B cell (primary cell): ENCODE data around the gene TNFRSF9. TPM values are rescaled to one million over a fixed set of nuclear protein-coding genes. Genes with fewer than 3 reads are reported as not detected.

ENCODE experiments used
- ATAC-seq: fragments of 200-7000 bp; cut with Tn5 transposase; one replicate; pipeline ENCODE4 v1.10.0; 2021; ENCODE audit warnings: low read depth, mild to moderate bottlenecking, moderate number of reproducible peaks, moderate library complexity
- CTCF ChIA-PET: fragments of 350-600 bp; sonication (Branson Sonifier 250); formaldehyde crosslinking; loops from one replicate; lab custom pipeline; 2021; ENCODE audit warnings: antibody characterized with exemption, inconsistent platforms; lab: Charles Lee
- POLR2A ChIA-PET: fragments of 350-600 bp; sonication (Branson Sonifier 250); formaldehyde crosslinking; loops from one replicate; lab custom pipeline; 2021; ENCODE audit warnings: antibody characterized with exemption; lab: Charles Lee
- DNase-seq: peaks from one replicate; pipeline ENCODE4 v3.0.0; 2013
- H2AFZ ChIP-seq: 2 replicates; pipeline ENCODE4 v1.6.1; 2012; ENCODE audit warnings: mild to moderate bottlenecking, low read depth, low read length; ENCODE audit not compliant: insufficient read depth, poor library complexity, severe bottlenecking
- H3K27ac ChIP-seq, 2 donors: 1 replicate in 1 of 2; 2 replicates in 1 of 2; pipeline ENCODE4 v1.5.1; 2012 to 2013; ENCODE audit warnings: low read length in 2 of 2, mild to moderate bottlenecking in 2 of 2, moderate library complexity in 1 of 2
- H3K27me3 ChIP-seq, 4 experiments: fragments of 200-600 bp in 1 of 4; sonication (generic) in 1 of 4; replicated peaks in 1 of 4; 1 replicate in 2 of 4; 2 replicates in 2 of 4; pipeline versions ENCODE4 v1.6.1 to v1.7.0; 2013 to 2016; ENCODE audit warnings: low read length in 3 of 4, mild to moderate bottlenecking in 2 of 4, mixed read lengths in 1 of 4, moderate library complexity in 1 of 4; ENCODE audit not compliant: insufficient read depth in 4 of 4, control insufficient read depth in 3 of 4; ENCODE audit errors: control extremely low read depth in 1 of 4
- H3K36me3 ChIP-seq, 2 experiments: replicated peaks in 1 of 2; 1 replicate in 1 of 2; 2 replicates in 1 of 2; pipeline versions ENCODE4 v1.6.1 to v1.7.1; 2013; ENCODE audit warnings: low read length in 1 of 2; ENCODE audit not compliant: insufficient read depth in 2 of 2, control insufficient read depth in 1 of 2; ENCODE audit errors: control extremely low read depth in 1 of 2, extremely low read depth in 1 of 2
- H3K4me1 ChIP-seq, 2 donors: fragments of 200-600 bp in 1 of 2; sonication (generic) in 1 of 2; 1 replicate in 1 of 2; 2 replicates in 1 of 2; pipeline versions ENCODE4 v1.5.1 to v1.6.1; 2013 to 2017; ENCODE audit warnings: low read length in 2 of 2; ENCODE audit not compliant: control insufficient read depth in 2 of 2, insufficient read depth in 2 of 2
- H3K4me2 ChIP-seq: replicated peaks from 2 replicates; pipeline ENCODE3; 2012; ENCODE audit warnings: mild to moderate bottlenecking, low read depth, low read length; ENCODE audit not compliant: poor library complexity, severe bottlenecking
- H3K4me3 ChIP-seq, 5 experiments: fragments of 200-600 bp in 1 of 5; sonication (generic) in 1 of 5; 1 replicate in 3 of 5; 2 replicates in 2 of 5; pipeline versions ENCODE4 v1.5.1 to v1.7.0; 2011 to 2016; ENCODE audit warnings: low read length in 4 of 5, mild to moderate bottlenecking in 4 of 5, low read depth in 2 of 5, control low read depth in 1 of 5, moderate library complexity in 1 of 5; ENCODE audit not compliant: insufficient read depth in 1 of 5; ENCODE audit errors: control extremely low read depth in 1 of 5, extremely low read depth in 1 of 5
- H3K79me2 ChIP-seq: fragments of 200-600 bp; sonication (generic); one replicate; pipeline ENCODE4 v1.6.0; 2016; ENCODE audit warnings: low read length; ENCODE audit not compliant: control insufficient read depth, insufficient read depth
- H3K9ac ChIP-seq: fragments of 200-600 bp; sonication (generic); 2 replicates; pipeline ENCODE4 v1.6.1; 2017; ENCODE audit warnings: mild to moderate bottlenecking, low read length, moderate library complexity
- H3K9me3 ChIP-seq, 3 donors: one replicate each; pipeline versions ENCODE4 v1.6.1 to v1.7.1; 2013; ENCODE audit warnings: low read length in 2 of 3; ENCODE audit not compliant: control insufficient read depth in 2 of 3, insufficient read depth in 1 of 3; ENCODE audit errors: control extremely low read depth in 1 of 3
- H4K20me1 ChIP-seq: 2 replicates; pipeline ENCODE4 v1.6.0; 2012; ENCODE audit warnings: mild to moderate bottlenecking, low read length; ENCODE audit not compliant: insufficient read depth, control insufficient read depth, poor library complexity, severe bottlenecking
- H3K27ac Mint-ChIP-seq: one replicate; pipeline ENCODE4 v1.8.0; 2021; ENCODE audit warnings: mixed read lengths
- H3K27me3 Mint-ChIP-seq: one replicate; pipeline ENCODE4 v1.8.0; 2021; ENCODE audit warnings: mixed read lengths
- H3K4me1 Mint-ChIP-seq: one replicate; pipeline ENCODE4 v1.8.0; 2021; ENCODE audit warnings: mixed read lengths
- H3K4me3 Mint-ChIP-seq: one replicate; pipeline ENCODE4 v1.8.0; 2021; ENCODE audit warnings: mixed read lengths
- H3K9me3 Mint-ChIP-seq: one replicate; pipeline ENCODE4 v1.8.0; 2022; ENCODE audit warnings: mixed read lengths; ENCODE audit not compliant: insufficient read depth
- EZH2 ChIP-seq: IDR thresholded peaks from 2 replicates; pipeline ENCODE4 v1.6.1; 2012; ENCODE audit warnings: borderline replicate concordance, low read depth, mild to moderate bottlenecking, moderate library complexity, low read length; ENCODE audit not compliant: insufficient read depth, poor library complexity, severe bottlenecking
- WGBS: methylation state at CpG from one replicate; pipeline ENCODE4 v1.1.5; 2013; ENCODE audit warnings: missing lambda C conversion rate; ENCODE audit not compliant: insufficient coverage; 5-methylcytosine and 5-hydroxymethylcytosine counted together
- intact Hi-C: fragments of 100-400 bp; cut with micrococcal nuclease; formaldehyde crosslinking; loops from one replicate; pipeline ENCODE4 v1.10.0; 2022
- polyA plus RNA-seq: library from polyadenylated mRNA; depleted of rRNA; stranded (reverse); fragments of >200 nt; gene quantifications from 2 replicates; pipeline ENCODE4 v1.2.3, GENCODE V29; 2012
- total RNA-seq, 2 donors: library from RNA; stranded (reverse); fragments of 120-200 nt in 1 of 2; gene quantifications; 1 replicate in 1 of 2; 2 replicates in 1 of 2; pipeline versions ENCODE4 v1.2.3 to v1.2.4, GENCODE V29; 2013 to 2022
- TF ChIP-seq, protein P1 (sequence below): fragments of 200-600 bp; IDR thresholded peaks from one replicate; pipeline ENCODE4 v1.8.0; 2022; ENCODE audit warnings: antibody characterized with exemption, mild to moderate bottlenecking

Gene TNFRSF9
- total and polyA plus RNA-seq, 2 donors (not counting 1 experiment from before 2014, with no cell fraction given): 0.01 to 0.44 TPM

DNA sequence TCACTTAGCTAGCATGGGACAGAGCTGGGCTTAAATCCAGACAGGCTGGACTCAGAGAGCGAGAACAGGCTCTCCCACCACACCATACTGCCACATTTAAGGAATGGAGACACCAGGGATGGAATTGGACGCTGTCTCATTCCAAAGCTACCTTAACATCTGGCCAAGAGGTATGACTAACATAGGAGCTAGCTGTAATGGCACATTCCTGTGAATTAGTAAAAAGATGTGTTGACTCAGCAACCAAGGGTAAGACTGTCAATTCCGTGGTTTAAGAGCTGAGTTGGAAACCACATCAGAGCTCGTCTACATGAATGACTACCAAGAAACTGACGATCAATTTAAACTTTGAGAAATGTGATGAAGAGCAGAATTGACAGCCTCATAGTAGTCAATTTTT is 8.3 kb upstream of the TNFRSF9 start:
- H3K9me3 Mint-ChIP-seq: no peaks in the 10 kb centered on the region
- no peak overlapping the region for H3K27ac Mint-ChIP-seq
- WGBS: 65% methylated on average over 2 of the region's 5 CpGs

DNA sequence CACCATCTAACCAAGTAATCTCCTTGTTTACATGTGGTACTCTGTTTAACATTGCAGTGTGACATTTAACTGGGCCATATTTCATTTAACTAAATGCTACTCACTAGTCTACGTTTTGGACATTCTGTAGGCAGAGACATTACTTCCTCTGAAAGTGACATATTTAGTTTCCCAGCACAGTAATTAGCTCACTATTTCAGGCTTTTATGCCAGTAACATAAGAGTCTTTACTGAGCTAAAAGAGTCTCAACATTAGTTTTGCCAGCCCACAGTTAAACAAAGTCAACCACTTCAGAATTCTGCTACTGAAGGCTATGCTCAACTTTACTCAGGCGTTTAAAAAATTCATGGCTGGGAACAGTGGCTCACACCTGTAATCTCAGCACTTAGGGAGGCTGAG is 2.6 kb upstream of the TNFRSF9 start:
- Mint-ChIP-seq H3K4me1 (peaks cover 26% of the 10 kb centered on the region), H3K27me3 (peaks cover 33% of the 10 kb centered on the region), H3K27ac (peak overlapping the region; percentile 12), H3K9me3 (no peaks in the 10 kb centered on the region), H3K4me3 (peak overlapping the region; percentile 78)
- no peak overlapping the region for H3K4me2 ChIP-seq
- DNase-seq: no peak
- 29% methylated on average over 1 of the region's 2 CpGs for WGBS
- intact Hi-C loops: no loop called here
- H3K4me3 ChIP-seq: no peak overlapping the region
- no peak overlapping the region for H3K27ac ChIP-seq
- H3K9me3 ChIP-seq: no peaks in the 10 kb centered on the region
- ChIA-PET CTCF (interaction anchor here (0.8 to 1.5 kb wide), 2 partner anchors 22 to 95 kb away, joined by 3 read pairs; no protein-coding TSS in a partner anchor), POLR2A (no interaction called here)
- peak overlapping the region; percentile 32 for H2AFZ ChIP-seq
- no peaks in the 10 kb centered on the region for H3K36me3 ChIP-seq
- no peaks in the 10 kb centered on the region for H3K79me2 ChIP-seq
- TF ChIP-seq, protein P1, sequence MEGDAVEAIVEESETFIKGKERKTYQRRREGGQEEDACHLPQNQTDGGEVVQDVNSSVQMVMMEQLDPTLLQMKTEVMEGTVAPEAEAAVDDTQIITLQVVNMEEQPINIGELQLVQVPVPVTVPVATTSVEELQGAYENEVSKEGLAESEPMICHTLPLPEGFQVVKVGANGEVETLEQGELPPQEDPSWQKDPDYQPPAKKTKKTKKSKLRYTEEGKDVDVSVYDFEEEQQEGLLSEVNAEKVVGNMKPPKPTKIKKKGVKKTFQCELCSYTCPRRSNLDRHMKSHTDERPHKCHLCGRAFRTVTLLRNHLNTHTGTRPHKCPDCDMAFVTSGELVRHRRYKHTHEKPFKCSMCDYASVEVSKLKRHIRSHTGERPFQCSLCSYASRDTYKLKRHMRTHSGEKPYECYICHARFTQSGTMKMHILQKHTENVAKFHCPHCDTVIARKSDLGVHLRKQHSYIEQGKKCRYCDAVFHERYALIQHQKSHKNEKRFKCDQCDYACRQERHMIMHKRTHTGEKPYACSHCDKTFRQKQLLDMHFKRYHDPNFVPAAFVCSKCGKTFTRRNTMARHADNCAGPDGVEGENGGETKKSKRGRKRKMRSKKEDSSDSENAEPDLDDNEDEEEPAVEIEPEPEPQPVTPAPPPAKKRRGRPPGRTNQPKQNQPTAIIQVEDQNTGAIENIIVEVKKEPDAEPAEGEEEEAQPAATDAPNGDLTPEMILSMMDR: no peak
- TF ChIP-seq EZH2: no peak
- H4K20me1 ChIP-seq: no peaks in the 10 kb centered on the region
- no peak for ATAC-seq
- H3K9ac ChIP-seq: no peak overlapping the region
- H3K27me3 ChIP-seq: peaks cover 0 to 20% (median 16%) of the 10 kb centered on the region in 4 experiments
- peaks cover 15 to 24% of the 10 kb centered on the region in 2 donors for H3K4me1 ChIP-seq

More for the DNA sequence above, 8.3 kb upstream of the TNFRSF9 start:
- Histone ChIP-seq H3K79me2 (no peaks in the 10 kb centered on the region), H3K27ac (no peak overlapping the region), H2AFZ (peak overlapping the region; percentile 7), H3K4me2 (no peak overlapping the region), H3K9ac (no peak overlapping the region), H3K4me1 (peaks cover 4 to 6% of the 10 kb centered on the region in 2 donors), H4K20me1 (no peaks in the 10 kb centered on the region), H3K9me3 (no peaks in the 10 kb centered on the region), H3K36me3 (no peaks in the 10 kb centered on the region), H3K4me3 (no peak overlapping the region), H3K27me3 (no peaks in the 10 kb centered on the region)
- Mint-ChIP-seq H3K27me3 (no peaks in the 10 kb centered on the region), H3K4me3 (no peak overlapping the region), H3K4me1 (peaks cover 6% of the 10 kb centered on the region)
- ATAC-seq: no peak
- ChIA-PET POLR2A (no interaction called here), CTCF (interaction anchor here (0.6 to 1.1 kb wide), 3 partner anchors 36 to 1468 kb away, joined by 3 to 4 read pairs (median 3); no protein-coding TSS in a partner anchor)
- no peak for DNase-seq
- TF ChIP-seq, protein P1: no peak
- no peak for TF ChIP-seq EZH2
- intact Hi-C loops: no loop called here
